G401 (cell line): ENCODE measurements around the gene TXNDC11. TPM values are rescaled to one million over a fixed set of nuclear protein-coding genes. Genes with fewer than 3 reads are reported as not detected.
A peak's percentile ranks its signal among the peaks of the same experiment; 100 is the strongest.

ENCODE experiments used
- DNase-seq: peaks from one replicate; pipeline ENCODE4 v3.0.0-alpha.2; 2015; ENCODE audit warnings: low spot score
- in situ Hi-C: cut with HindIII; loops from 2 replicates; pipeline ENCODE4 v1.10.0; 2016; ENCODE audit warnings: low sequenced_read_pairs, mixed read lengths
- total RNA-seq: library from RNA; depleted of rRNA; stranded (reverse); fragments of >200 nt; shearing (Covaris generic); gene quantifications from 2 replicates; pipeline ENCODE4 v1.2.3, GENCODE V29; 2014

The TXNDC11 gene
- total RNA-seq, 1 experiment from 2014 or later, result 25.4 TPM

DNA sequence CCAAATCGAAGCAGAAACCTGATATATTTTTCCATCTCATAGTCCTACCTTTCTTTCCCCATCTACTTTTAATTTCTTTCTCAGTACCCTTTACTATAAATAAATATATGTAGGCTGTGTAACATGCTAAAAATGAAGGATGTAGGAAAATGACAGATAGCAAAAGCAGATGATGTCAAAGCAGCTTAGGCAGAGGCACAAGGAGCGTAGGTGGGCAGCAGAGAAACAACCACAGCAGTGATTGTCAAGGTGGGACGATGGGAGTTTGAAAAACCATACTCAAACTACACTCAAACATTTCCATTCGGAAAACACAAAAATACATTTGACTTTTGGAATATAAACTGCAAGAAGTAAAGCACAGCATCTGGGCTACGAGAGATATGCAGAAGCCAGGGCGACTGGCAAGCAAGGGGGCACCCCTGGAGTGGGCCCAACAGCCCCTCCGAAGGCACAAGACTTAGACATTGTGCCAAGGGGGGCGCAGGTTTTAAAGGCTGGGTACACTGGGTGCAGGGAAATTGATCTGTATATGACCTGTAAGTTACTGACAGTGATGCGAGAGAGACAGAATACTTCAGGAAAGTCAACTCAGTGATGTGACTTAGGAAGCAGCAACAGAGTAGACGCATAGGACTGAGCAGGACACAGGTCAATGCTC lies 43.3 kb downstream of the TXNDC11 start:
- in situ Hi-C loops, result no loop called here
- no peak for DNase-seq

DNA sequence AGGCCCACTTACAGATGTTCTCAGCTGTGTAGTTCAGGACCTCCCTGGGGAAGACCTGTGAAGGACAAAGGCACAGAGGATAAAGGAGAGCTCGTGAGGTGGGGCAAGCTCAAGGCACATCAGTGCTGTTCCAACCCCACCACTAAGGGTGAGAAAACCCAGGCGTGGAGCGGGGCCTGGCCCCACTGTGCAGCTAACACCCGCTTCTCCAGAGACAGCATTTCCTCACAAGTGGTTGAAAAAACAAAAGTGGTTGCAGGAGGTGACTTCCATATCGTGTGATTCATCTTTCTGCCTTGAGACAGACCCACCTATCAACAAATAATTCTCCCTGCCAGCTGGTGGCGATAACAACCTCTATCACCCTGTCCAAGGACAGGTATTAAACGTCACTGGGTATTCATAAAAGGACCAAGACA lies 44.4 kb downstream of the TXNDC11 start:
- DNase-seq, result no peak
- in situ Hi-C loops, result no loop called here

GRCh38 chr16:11697319-11697718 lies 45.3 kb downstream of the TXNDC11 start:
- peak; percentile 90 for DNase-seq
- in situ Hi-C loops, result no loop called here

DNA sequence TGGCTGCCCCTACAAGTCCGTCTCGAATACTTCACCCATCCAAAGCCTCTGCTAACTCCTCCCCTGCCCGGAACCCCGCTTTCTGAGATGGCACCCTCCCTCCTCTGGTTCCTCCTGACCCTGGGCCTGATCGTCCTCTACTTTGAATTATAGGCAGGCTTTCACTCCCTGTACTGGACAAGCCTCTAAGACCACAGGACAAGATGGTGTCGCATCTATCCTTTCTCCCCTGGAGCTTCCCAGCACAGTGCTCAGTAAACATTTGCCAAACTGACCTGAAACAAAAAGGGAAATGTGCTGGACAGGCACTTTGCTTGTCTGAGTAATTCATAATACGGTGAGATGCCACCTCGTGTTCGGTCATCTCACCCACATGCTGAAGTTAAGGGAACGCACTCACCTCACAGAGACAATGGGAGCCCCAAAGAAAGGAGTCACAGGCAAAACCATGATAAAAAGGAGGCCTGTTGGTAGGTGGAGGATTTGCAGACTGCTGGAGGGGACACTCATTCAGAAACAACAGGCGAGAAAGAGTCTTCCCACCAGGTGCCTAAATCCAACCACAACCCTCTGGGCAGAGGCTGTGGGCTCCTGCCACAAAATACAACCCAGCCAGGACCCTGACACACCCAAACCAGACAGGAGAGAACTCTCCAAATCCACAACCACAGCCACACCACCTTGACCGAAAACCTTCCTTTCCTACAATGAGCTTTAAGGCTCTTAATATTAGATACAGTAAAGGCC lies 46.2 kb downstream of the TXNDC11 start:
- in situ Hi-C loops, result no loop called here
- DNase-seq, result no peak

GRCh38 chr16:11692651-11693050 lies 50.0 kb downstream of the TXNDC11 start:
- in situ Hi-C loops, result no loop called here
- peak; percentile 94 for DNase-seq

- in situ Hi-C loops, result no loop called here
- peak; percentile 68 for DNase-seq
Measured at GRCh38 chr16:11692171-11692570, 50.5 kb downstream of the TXNDC11 start.

- DNase-seq, result no peak
- in situ Hi-C loops, result no loop called here
Measured at GRCh38 chr16:11691771-11692170, 50.9 kb downstream of the TXNDC11 start.

- in situ Hi-C loops, result no loop called here
- peak; percentile 29 for DNase-seq
Measured at GRCh38 chr16:11691235-11691634, 51.4 kb downstream of the TXNDC11 start.

DNA sequence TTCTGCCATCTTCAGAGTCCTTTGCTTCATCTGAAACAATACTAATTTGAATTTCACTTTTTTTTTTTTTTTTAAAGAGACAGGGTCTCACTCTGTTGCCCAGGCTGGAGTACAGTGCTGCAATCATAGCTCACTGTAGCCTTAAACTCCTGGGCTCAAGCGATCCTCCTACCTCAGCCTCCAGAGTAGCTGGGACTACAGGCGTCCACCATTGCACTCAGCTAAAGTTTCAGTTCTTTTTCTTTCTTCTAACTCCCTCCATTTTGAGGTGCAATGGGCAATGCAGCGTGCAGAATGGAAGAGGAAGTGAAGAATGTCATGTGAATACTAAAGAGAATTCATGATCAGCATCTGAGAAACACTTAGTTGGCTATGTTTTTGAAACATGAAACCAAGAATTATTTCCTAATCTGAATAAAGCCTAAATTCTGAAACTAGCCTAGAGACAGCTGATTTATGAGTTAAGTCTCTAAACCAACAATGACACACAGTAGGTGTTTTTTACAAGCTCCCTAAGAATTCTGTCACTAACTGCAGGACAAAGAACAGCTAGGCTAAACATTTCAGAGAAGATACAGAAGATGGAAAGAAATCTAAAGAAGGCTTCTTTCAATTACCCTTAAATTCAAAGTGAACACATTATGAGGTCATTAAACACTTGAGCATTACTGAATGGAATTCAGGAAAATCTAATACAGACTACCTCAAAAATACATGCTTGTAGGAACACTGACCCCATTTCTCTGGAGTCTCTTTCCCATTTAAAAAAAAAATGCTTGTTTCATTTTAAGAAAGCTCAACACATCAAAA lies 53.4 kb downstream of the TXNDC11 start:
- peak; percentile 16 for DNase-seq
- in situ Hi-C loops, result no loop called here

DNA sequence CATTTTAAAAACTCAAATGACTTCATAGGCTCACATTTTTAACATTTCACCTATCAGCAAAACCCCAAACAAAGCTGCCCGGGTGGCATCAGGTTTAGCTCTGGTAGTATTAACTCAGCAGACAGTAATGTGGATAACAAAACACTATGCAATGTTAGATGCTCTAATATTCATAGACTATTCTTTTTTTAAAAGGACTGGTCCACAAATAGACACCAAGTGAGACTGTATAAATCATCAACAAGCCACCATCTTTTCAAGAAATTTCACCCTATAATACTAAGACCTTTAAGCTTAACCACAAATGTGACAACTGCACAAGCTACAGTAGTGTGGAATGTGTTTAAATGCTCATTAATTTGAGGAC lies 54.2 kb downstream of the TXNDC11 start:
- in situ Hi-C loops, result no loop called here

DNA sequence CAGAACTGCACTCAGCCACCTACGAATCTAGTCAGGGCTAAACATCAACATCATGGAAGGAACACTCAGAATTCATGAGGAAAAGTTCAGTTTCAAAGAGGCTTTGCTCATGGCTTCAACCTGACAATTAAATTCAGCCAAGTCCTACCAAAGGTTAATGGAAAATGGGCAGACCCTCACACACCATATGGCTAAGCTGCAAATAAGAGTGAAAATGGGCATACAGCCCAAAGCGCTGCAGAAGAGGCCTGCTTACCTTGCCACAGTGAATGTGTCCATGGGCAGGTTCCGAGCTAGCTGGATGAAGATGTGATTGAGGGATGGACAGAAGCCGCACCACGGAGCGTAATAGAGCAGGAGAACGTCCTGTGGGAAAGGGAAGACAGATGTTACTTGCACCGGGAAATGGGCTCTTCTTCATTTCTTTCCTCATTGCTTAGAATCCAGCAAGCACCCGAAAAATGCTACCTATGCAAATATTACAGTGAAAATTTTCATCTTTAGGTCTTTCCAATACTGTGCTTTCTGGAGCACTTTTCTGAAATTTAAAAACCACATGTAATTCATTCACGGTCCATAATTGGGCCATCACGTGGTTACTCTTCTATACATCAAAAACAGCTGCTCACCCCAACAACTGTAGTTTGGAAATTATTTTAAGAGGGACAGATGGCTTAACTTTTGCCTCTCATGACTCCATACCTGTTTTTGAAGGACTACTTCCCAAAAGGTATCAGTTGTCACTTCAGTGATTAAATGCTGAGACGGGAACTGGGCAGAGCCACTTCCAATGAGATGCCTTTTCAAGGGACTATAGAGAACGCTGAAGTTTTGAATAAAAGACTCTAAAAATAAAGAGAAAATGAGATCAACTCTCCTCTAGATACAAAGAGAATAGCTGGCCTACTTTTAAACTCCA lies 54.8 kb downstream of the TXNDC11 start:
- in situ Hi-C loops, result no loop called here
- DNase-seq, result peak; percentile 91

More for the DNA sequence above, 54.2 kb downstream of the TXNDC11 start:
- DNase-seq, result no peak

- in situ Hi-C loops, result no loop called here
- DNase-seq, result peak; percentile 43
Measured at GRCh38 chr16:11686713-11687380, 55.8 kb downstream of the TXNDC11 start.

- in situ Hi-C loops, result no loop called here
- no peak for DNase-seq
Measured at GRCh38 chr16:11685844-11686618, 56.6 kb downstream of the TXNDC11 start.

- in situ Hi-C loops, result no loop called here
- DNase-seq, result no peak
Measured at GRCh38 chr16:11684231-11685025, 58.2 kb downstream of the TXNDC11 start.

GRCh38 chr16:11683145-11683544 lies 59.5 kb downstream of the TXNDC11 start:
- in situ Hi-C loops, result no loop called here
- no peak for DNase-seq

DNA sequence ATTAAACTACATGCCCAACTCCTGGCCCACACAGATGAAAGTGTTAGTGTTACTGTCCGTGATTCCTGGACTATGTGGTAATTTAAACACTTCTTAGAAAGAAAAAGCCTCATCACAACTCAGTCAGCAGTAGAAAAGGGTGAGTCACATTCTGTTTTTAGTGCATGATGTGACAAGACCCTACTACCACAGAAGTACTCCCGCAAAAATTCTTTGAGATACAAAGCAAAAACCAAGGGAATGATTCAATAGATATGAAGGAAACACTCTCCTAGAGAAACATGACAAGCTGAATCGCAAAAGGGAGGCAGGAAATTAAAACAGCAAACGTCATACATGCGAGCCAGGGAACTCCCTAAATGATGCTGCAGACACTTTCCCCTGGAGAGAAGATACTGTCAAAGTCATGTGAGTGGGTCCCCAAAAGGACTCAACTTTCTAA lies 60.0 kb downstream of the TXNDC11 start:
- DNase-seq, result no peak
- in situ Hi-C loops, result no loop called here
